HG03558 (cell line): ENCODE results near the gene NLRP9.

ENCODE experiments used
- ATAC-seq: cut with Tn5 transposase; IDR thresholded peaks from one replicate; pipeline ENCODE4 v1.9.1; 2021; ENCODE audit warnings: moderate number of reproducible peaks; ENCODE audit not compliant: unreplicated experiment; ENCODE audit errors: extremely low read depth

The NLRP9 gene

DNA sequence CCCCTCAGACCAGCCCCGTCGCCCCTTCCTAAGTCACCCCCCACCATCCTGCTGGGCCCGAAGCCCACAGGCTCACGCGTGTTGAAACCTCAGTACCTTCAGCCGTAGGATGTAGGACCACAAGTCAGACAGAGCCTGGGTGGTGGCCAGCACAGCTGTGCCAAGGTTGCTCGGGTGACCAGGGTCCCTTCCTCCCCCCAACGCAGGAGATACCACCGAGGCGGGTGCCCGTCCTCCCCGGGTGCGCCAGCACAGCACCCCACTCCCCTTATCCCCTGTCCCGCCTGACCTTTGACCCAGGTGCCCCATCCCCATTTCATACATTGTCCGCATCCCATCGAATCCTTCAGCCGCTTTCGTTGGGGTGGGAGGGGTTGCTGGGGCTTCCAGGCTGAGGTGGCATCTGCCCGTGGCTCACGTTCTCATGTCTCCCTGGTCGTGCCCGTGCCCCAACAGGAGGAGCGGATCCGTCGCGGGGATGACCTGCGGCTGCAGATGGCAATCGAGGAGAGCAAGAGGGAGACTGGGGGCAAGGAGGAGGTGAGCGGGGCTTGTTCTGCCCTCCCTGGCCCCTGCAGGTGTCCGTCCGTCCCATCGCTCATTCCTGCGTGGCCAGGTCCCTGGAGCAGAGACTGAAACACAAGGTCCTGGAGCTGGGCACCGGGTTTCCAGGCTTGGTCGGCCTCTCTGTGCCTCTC, 48.6 kb downstream of the NLRP9 start:
- ATAC-seq, result no peak

DNA sequence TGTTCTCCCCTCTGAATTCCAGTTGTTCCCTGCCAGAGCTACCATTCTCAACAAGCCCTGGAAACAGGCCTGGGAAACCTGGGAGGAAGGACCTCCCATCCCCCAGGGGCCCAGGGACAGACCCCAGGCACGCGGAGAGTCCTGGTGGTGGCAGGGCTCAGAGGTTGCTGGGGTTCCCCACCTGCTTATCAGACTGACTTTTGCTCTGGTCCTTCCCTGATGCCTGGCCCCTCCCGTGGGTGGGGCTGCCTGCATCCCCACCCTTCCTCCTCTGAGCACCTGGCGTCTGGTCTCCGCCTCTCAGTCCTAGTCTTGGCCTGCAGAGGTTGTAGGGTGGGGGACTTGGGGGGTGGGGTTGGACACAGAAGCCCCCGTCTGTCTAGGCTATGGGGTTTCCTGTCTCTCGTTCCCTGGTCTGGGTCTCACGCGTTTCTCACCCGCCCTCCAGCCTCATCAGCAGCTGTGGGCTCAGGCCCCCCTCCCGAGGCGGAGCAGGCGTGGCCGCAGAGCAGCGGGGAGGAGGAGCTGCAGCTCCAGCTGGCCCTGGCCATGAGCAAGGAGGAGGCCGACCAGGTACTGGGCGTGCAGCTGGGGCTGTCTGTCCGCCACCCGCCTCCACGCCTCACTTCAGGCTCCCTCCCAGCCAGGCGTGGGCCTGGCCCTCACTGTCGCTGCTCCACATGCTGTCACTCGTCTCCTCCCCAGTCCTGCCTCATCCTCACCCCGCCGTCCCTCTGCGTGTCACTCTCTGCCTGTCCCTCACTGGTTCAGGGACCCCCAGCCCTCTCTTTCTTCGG, 49.6 kb downstream of the NLRP9 start:
- ATAC-seq, result no peak

DNA sequence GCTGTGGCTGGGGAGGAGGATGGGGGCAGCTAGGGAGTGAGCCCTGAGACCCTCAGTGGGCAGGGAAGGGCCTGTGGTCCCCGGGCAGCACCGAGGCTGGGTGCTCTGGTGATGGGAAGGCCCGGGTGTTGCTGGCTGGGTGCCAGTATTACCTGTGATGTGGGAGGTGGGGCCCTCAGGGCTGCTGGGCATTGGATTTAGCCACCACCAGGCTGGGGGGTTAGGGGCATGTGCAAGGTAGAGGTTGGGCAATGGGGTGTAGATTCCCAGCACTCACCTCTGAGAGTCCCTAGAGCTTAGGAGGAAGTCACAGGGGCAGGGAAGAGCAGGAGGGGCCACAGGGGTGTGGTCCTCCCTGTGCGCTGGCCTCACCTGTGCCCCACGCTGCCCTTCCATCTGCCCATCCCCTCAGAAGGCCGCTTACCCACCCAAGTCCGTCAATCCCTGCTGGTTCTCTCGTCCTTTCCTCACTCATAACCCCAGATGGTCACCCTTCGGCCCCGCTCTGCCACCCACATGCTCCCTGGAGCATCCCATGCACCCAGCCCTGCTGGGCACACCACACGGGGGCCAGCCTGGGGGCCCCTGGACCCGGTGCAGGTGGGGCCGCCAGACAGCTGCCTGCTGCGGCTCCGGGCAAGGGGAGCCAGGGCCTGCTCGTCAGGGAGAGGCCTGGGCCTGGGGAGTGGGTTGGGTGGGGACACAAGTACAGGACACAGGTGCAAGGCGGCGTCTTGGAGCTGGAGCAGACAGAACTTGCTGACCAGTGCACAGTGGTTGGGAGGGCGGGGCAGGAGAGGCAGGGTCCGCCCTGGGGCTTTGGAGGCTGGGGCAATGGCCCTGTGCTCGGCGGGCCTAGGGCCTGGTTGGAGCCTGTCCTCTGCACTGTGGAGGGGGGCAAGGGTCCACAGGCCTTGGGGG, 50.7 kb downstream of the NLRP9 start:
- no peak for ATAC-seq

DNA sequence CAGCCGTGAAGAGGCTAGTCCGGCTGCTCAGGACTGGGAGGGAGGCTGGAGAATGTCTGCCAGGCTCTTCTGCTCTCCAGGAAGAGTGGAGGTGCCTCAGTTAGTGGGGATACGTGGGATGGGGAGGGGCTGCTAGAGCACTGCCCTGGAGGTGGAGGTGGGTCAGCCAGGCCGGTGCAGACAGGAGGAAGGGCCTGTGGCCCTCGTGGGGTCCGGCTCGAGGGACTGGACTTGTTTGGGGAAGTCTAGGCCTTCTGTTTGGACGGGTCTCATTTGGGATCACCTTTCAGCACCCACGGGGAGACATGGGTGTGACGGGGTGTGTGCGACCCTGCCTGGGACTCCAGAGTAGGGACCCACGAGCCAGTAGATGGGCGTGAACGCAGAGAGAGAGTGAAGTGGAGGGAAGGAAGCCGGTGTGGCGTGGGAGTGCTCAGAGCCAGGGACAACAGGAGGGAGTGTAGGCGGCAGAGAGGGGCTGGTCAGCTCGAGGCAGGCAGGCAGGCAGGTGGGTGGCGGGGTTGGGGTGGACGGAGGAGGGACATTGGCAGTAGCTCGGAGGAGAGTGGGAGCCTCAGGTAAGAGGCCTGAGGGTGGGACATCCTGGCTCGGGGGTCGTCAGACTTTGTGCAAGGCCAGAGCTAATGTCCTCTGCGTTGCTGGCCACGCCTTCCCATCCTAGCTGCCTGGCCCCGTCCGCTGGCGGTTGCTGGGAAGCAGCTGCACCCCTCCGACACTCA, 51.7 kb downstream of the NLRP9 start:
- no peak for ATAC-seq

DNA sequence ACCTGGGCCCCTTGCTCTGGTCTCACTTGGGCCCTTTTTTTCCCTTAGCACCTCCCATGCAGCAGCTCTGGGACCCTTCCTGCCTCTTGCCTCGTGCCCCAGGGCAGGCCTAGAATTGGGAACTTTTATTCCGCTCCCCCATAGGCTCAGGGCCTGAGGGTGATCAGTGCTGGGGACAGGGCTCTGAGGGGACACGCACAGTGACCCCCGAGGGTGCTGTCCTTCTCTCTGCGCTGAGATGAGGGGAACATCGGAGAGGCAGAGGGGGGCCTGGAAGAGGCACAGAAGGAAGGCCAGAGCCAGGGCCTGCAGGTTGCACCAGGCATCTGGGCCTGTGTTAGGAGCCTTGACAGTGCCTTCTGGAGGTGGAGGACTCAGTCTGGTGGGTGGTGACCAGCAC, 52.4 kb downstream of the NLRP9 start:
- ATAC-seq, result no peak

DNA sequence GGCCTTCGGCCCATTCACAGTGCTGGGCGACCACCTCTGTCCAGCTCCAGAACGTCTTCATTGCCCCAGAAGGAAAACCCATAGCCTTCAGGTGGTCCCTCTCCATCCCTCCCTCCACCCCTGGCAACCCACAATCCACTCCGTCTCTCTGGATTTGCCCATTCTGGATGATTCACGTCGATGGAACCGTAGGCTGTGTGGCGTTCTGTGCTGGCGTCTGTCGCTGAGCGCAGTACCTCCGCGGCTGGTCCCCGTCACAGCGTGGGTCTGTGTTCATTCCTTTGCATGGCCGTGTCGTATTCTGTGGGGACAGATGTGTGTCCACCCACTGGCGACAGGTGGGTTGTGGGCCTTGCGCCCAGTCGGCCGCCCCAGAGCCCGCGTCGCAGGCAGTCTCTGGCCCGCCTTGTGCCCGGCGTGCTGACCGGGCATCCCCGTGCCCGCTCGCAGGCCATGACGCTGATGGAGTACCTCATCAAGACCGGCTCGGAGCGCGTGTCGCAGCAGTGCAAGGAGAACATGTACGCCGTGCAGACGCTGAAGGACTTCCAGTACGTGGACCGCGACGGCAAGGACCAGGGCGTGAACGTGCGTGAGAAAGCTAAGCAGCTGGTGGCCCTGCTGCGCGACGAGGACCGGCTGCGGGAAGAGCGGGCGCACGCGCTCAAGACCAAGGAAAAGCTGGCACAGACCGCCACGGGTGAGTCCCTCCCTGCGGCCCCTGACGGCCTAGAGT, 53.1 kb downstream of the NLRP9 start:
- no peak for ATAC-seq

DNA sequence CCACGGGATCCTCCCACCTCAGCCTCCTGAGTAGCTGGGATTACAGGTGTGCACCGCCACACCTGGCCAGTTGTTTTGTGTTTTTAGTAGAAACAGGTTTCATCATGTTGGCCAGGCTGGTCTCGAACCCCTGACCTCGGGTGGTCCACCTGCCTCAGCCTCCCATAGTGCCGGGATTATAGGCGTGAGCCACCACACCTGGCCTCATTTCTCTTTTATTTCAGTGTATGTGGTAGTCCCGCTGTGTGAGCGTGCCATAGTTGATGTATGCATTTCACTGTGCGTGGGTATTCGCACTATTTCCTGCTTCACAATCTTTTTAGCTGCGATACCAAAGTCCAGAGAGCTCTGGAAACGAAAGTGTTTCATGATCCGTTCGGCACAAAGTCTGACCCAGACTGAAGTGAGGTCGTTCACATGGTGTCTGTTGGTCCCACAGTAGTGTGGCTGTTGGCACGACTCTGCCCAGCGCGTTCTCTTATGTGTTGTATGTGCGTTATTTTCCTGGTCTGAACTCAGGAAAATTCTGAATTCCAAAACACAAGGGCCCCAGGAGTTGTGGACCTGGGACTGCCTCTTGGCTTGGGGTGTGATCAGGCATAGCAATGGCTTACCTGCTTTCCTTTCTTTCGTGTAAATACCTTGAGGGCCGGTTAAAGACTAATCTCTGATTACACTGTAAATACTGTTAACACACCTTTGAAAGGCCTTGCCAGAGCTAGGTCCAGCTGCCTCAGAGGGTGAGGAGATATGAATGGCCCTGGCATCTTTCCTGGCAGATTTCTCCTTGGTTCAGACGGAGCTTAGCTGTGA, 54.5 kb downstream of the NLRP9 start:
- ATAC-seq, result no peak

DNA sequence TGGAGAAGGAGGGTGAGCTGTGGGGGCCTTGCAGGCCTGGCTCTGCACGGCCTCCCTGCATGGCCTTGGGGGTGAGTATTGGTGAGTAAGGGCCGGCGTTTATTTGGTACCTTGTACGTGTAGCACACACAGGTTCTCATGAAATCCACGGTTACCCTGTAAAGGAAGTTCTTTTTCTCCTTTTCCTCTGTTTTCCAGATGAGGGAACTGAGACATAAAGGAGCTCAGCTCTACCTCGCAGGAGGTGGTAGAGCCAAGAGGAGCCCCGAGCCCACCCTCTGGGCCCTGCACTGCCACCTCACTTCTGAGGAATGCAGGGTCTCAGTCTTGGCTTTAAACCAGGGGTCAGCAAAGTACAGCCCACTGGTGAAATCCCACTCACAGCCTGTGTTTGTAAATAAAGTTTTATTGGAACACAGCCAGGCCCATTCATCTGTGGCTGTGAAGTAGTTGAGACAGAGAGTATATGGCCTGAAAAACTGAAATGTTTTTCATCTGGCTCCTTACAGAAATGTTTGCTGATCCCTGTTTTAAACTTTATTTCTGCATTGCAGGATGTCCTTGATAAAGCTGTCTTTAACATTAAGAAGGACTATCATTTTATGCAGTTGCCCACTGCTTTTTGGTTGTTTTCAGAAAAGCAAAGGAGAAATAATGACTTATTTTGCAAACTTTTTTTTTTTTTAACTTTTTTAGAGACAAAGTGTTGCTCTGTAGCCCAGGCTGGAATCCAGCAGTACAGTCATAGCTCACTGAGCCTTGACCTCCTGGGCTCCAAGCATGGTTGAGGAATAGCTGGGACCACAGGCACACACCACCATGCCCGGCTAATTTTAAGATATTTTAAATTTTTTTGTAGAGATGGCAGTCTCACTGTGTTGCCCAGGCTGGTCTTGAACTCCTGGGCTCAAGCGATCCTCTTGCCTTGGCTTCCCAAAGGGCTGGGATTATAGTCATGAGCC, 56.8 kb downstream of the NLRP9 start:
- ATAC-seq, result no peak

DNA sequence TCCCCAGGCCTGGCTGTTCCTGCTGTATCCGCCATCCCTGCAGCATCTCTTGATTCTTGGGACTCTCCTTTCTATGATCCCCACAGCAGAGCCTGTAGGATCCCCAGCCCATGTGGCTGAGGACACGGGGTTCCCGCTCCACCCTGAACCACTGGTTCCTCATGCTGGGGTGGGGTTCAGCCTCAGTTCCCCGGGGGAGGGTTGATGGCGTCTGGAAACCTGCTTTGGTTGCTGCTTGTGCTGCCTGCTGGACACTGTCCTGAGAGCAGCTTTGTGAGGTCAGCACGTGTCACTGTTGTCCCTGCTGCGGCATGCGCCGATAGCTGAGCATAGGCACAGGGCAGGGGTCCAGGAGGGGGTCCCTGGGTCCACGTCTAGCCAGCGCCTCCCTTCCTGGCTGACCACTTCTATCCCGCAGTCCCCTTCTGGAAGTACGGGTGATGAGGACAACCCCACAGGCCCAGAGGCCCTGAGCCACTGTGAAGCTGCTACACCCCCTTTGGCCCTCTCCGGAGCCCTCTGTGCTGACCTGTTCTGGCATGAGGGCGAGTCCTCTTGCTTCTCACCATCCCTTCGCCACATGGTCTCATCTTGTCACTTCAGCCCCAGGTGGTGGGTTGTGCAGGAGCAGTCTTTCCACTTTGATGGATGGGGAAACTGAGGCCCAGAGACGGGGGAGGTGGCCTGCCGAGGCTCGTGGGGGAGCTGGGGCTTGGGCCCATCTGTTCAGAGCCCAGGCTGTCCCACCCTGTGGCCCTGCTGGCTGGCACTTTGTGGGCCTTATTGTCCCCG, 57.7 kb downstream of the NLRP9 start:
- ATAC-seq, result no peak

DNA sequence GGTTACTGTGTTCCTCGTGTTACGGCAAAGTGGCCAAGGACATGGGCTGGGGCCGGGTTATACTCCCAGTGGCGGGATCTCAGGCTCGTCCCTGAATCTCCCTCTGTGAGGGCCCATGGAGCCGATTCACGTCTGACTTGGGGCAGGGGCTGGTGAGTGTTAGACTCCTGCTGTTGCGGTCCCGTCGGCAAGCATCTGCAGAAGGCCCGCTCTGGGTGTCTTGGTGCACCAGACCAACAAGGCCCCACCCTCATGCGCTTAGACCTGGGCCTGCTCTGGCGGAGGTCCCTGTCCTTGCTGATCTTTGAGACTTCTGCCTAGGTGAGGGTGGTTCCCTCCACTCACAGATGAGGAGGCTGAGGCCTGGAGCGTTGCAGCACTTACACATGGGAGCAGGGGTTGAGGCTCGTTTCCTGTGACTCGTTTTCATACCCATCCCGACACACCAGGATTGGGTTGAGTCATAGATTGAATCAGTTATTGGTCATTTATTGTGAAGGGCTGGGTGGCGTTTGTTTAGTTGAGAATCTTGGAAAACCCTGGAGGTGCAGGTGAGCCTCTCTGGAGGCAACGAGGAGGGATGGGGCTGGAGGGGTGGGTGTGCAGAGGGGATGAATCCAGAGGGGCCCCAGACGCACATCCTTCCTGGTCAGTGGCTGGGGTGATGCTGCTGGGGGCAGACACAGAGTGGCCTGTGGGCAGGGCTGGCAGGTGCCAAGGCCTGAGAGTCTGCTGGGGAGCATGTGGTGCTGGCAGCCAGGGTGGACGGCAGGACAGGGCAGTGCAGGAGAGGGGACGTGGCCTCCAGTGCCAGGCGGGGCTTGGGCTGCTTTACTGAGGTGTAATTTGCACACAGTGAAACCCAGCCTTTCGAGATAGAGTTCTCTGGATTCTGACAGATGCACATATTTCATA, 58.6 kb downstream of the NLRP9 start:
- no peak for ATAC-seq

DNA sequence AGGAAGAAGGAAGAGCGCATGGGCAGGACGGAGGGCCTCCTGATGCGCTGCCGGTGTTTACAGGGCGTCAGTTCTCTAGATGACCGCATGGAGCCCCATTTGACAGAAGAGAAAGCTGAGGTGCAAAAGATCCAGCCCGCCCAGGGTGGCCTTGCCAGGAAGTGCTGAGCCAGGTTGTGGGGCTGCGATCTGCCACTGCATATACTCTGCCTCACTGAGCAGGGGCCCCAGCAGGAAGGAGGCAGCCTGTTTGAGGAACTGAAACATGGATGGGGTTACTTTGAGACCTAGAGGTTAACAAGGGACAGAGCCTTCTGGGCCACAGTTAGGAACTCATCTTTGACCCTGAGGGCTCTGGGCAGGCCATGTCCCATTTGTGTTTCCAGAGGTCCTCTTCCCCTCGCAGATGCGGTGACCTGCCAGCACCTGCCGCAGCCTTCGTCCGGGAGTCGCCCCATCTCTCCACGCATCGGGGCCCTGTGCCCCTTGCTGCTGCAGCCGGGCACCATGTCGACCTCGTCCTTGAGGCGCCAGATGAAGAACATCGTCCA, 60.0 kb downstream of the NLRP9 start:
- ATAC-seq, result peak; percentile 46

DNA sequence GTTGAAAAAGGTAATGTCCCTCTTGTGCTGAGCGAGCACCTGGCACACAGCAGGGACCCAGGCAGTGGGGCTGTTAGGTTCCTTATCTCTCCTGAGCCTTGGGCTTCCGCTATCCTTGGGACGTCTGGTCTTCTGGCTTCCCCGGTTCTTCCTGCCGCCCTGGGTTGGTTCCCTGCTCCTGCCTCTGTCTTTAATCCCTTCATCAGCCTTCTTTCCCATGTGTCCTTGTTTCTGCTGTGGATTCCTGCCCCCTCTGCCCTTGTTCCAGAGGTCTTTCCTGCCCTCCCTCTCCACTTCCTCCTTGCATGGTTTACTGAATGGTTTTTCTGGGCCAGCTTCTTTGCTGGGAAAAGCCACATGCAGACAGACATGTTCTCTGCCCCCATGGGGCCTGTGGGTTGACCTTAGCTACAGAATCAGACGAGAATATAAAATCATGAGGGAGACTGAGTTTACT, 60.6 kb downstream of the NLRP9 start:
- no peak for ATAC-seq

DNA sequence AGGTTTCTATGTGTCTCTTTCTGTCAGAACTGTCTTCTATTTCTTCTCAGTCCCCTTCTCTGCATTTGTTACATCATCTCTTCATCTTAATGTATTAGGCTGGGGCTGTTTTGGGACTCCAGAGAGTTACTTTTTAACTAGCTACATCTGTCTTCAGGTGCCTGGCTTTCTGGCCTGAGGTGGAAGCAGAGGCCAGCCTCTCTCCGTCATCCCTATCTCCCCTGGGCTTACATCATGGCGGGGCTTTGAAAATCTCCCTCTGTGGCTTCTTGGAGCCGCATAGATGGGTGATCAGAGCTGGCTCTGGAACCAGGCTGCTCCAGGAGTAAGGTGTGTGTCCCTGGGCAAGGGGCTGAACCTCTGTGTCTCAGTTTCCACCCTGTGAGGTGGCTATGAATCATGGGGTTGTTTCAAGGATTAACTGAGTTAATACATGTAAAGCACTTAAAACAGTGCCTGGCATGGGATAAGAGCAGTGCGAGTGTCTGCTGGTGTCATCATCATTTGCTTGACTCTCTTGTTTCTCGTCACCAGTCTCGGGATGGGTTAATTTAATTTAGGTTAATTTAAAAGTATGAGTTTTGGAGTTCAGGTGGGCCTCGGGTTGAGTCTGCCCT, 61.2 kb downstream of the NLRP9 start:
- ATAC-seq, result no peak

DNA sequence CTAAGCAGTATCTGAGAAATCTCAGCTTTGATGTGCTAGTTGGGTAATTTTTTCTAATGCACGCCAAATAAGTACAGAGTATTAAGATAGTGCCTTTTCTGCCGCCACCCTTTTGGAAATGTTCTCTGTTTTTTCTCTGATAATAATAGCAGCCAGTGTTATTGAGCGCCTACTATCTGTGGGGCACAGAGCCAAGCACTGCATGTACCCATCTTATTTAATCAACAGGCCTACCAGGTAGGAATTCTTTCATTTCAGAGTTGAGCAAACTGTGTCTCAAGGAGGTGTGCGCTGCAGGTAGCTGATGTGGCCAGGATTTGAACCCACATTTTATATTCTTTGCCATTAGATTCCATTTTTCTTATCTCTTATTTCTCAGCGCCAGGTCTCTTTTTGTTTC, 61.8 kb downstream of the NLRP9 start:
- no peak for ATAC-seq
